ENCODE data around the gene LANCL2.
"Not testable (repeated sequence)": the region's sequence is repeated elsewhere in the genome, so short reads cannot be mapped to it uniquely, and the experiment has no call there.

GRCh38 chr7:55402506-55402905 lies 37.4 kb downstream of the LANCL2 start:
- not testable (repeated sequence) for TF ChIP-seq CTCF (IDR thresholded peaks at IDR 0.05); ZFX (IDR thresholded peaks at IDR 0.05; ENCODE audit: borderline replicate concordance)

Data from 22Rv1 (cell line).